Melanocyte of skin (primary cell): ENCODE results near the gene AIM2. TPM values are rescaled to one million over a fixed set of nuclear protein-coding genes. Genes with fewer than 3 reads are reported as not detected.

Source experiments
- total RNA-seq, 2 donors: library from RNA; depleted of rRNA; stranded (reverse); fragments of >200 nt; gene quantifications; 2 replicates each; pipeline ENCODE4 v1.2.3, GENCODE V29; 2012

Gene AIM2
- under 1 TPM; 0.34 to 1.00 TPM for total RNA-seq

GRCh38 chr1:159076438-159077119, at the start of gene AIM2:
Gene AIM2, minus strand, starts transcription at chr1:159076766. Its CDS starts 3,267 bp downstream, at chr1:159073499.

Other genes starting within 250 kb of the AIM2 start
- not detected for gene MNDA, start 245.4 kb downstream of the AIM2 start, total RNA-seq
- 1 to 10 TPM; 6.0 to 7.9 TPM for gene PYHIN1, start 145.2 kb downstream of the AIM2 start, total RNA-seq
- gene IFI16, start 66.9 kb downstream of the AIM2 start, total RNA-seq, result 100 to 1,000 TPM; 334 to 365 TPM
- 10 to 100 TPM; 11.4 to 12.3 TPM for gene CADM3, start 94.8 kb upstream of the AIM2 start, total RNA-seq
- under 1 TPM; under 0.01 TPM for gene ACKR1, start 128.1 kb upstream of the AIM2 start, total RNA-seq
- gene FCER1A, start 225.6 kb upstream of the AIM2 start, total RNA-seq, result not detected